Keratinocyte (primary cell): ENCODE measurements around the gene PKN2.

Experiments
- EZH2 ChIP-seq: IDR thresholded peaks from one replicate; pipeline ENCODE4 v1.6.1; 2012; ENCODE audit warnings: inconsistent platforms, mild to moderate bottlenecking, low read length, moderate library complexity
- TF ChIP-seq, protein P1 (sequence below), 3 experiments: IDR thresholded peaks in 1 of 3; conservative IDR thresholded peaks in 1 of 3; optimal IDR thresholded peaks in 1 of 3; 2 replicates in 2 of 3; 3 replicates in 1 of 3; pipeline versions ENCODE3 to v1.5.1; 2011; ENCODE audit warnings: low read length in 3 of 3, mild to moderate bottlenecking in 3 of 3, moderate library complexity in 2 of 3, control low read depth in 1 of 3, inconsistent platforms in 1 of 3; ENCODE audit not compliant: insufficient read depth in 2 of 3; ENCODE audit errors: extremely low read depth in 1 of 3

DNA sequence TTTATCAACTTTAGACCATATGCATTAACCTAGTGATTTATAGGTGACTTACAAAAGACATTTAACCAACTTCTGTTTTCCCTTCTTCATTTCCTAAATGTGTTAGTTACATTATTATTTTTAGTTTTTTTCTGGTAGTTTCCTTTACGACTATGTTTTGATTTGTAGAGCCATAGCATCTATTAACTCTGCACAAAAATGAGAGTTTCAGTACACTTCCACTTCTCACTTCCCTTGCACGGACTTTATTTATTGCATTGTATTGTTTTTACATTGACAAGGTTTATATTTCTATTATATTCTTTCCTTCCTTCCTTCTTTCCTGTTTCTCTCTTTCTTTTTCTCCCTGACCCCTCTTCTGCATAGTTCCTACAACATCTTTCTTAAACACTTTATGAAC lies 14.7 kb downstream of the PKN2 start:
- TF ChIP-seq, protein P1, sequence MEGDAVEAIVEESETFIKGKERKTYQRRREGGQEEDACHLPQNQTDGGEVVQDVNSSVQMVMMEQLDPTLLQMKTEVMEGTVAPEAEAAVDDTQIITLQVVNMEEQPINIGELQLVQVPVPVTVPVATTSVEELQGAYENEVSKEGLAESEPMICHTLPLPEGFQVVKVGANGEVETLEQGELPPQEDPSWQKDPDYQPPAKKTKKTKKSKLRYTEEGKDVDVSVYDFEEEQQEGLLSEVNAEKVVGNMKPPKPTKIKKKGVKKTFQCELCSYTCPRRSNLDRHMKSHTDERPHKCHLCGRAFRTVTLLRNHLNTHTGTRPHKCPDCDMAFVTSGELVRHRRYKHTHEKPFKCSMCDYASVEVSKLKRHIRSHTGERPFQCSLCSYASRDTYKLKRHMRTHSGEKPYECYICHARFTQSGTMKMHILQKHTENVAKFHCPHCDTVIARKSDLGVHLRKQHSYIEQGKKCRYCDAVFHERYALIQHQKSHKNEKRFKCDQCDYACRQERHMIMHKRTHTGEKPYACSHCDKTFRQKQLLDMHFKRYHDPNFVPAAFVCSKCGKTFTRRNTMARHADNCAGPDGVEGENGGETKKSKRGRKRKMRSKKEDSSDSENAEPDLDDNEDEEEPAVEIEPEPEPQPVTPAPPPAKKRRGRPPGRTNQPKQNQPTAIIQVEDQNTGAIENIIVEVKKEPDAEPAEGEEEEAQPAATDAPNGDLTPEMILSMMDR (optimal IDR thresholded peaks at IDR 0.05 in 1 of 3, IDR thresholded peaks at IDR 0.05 in 1 of 3, conservative IDR thresholded peaks at IDR 0.05 in 1 of 3; ENCODE audit: extremely low read depth in 1 of 3, insufficient read depth in 2 of 3, low read length in 3 of 3), result no peak
- TF ChIP-seq EZH2, result no peak
